ENCODE data around the gene ZBTB20.

DNA sequence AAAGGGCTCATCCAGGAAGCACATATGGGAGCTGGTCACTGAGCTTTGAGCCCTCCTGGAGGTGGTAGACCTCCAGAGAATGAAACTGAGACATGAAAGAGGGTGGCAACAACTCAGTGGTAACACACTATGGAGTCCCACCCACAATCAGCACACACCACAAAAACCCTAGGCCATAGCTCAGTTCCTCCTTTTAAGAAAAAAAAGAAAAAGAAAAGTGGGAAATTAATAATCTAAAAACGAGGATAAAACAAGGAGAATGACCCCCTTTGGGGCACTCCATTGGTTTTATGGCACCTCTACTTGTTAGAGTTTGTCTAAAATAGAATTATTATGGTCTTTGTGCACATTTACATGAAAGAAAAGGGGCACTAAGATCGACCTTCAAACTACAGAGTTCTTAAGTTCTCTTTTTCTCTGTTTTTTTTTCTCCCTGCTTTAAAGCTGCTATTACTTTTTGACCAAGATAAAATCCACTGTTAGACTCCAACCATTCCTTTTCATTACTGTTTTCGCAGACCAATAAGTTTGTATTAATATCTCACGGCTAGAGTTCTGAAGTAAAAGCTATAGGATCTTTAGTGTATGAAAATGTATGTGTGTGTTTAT is 40.2 kb upstream of the ZBTB20 start:
- TF ChIP-seq CTCF (IDR thresholded peaks at IDR 0.05) (no peak), POLR2A (IDR thresholded peaks at IDR 0.05) (no peak)

Measured in right lobe of liver (tissue), 4 donors.